Skeletal muscle satellite cell (primary cell): Measurements from ENCODE around the gene GTF2F2.
A peak's percentile ranks its signal among the peaks of the same experiment; 100 is the strongest.

ENCODE experiments used
- H3K27me3 ChIP-seq: 2 replicates; pipeline ENCODE4 v1.7.0; 2013; ENCODE audit warnings: low read length; ENCODE audit not compliant: control insufficient read depth, insufficient read depth
- H3K36me3 ChIP-seq: 2 replicates; pipeline ENCODE4 v1.7.0; 2013; ENCODE audit warnings: mild to moderate bottlenecking, control low read depth, low read length; ENCODE audit not compliant: insufficient read depth
- H3K4me1 ChIP-seq: 2 replicates; pipeline ENCODE4 v1.7.0; 2013; ENCODE audit warnings: low read length; ENCODE audit not compliant: control insufficient read depth, insufficient read depth
- H3K4me2 ChIP-seq: 2 replicates; pipeline ENCODE4 v1.7.0; 2013; ENCODE audit warnings: mild to moderate bottlenecking, low read length
- H3K4me3 ChIP-seq: 2 replicates; pipeline ENCODE4 v1.7.0; 2013; ENCODE audit warnings: low read length
- H3K9ac ChIP-seq: 2 replicates; pipeline ENCODE4 v1.7.0; 2013; ENCODE audit warnings: mild to moderate bottlenecking, low read depth, low read length, moderate library complexity
- H3K9me3 ChIP-seq: replicated peaks from 2 replicates; pipeline ENCODE4 v1.7.0; 2013; ENCODE audit warnings: mild to moderate bottlenecking, control low read depth, low read length

Gene GTF2F2

GRCh38 chr13:45222516-45222915 lies 102.2 kb downstream of the GTF2F2 start:
- no peaks in the 10 kb centered on the region for H3K36me3 ChIP-seq
- no peak overlapping the region for H3K9ac ChIP-seq
- H3K4me1 ChIP-seq: peaks cover 53% of the 10 kb centered on the region
- no peaks in the 10 kb centered on the region for H3K27me3 ChIP-seq
- H3K4me2 ChIP-seq: no peak overlapping the region
- H3K9me3 ChIP-seq: no peaks in the 10 kb centered on the region
- no peak overlapping the region for H3K4me3 ChIP-seq

GRCh38 chr13:45222919-45223318 lies 102.6 kb downstream of the GTF2F2 start:
- no peaks in the 10 kb centered on the region for H3K9me3 ChIP-seq
- H3K4me2 ChIP-seq: no peak overlapping the region
- H3K4me1 ChIP-seq: peaks cover 49% of the 10 kb centered on the region
- no peak overlapping the region for H3K4me3 ChIP-seq
- H3K27me3 ChIP-seq: no peaks in the 10 kb centered on the region
- no peaks in the 10 kb centered on the region for H3K36me3 ChIP-seq
- no peak overlapping the region for H3K9ac ChIP-seq

GRCh38 chr13:45224176-45224575 lies 103.9 kb downstream of the GTF2F2 start:
- Histone ChIP-seq H3K4me3 (no peak overlapping the region), H3K9me3 (no peaks in the 10 kb centered on the region), H3K27me3 (no peaks in the 10 kb centered on the region), H3K4me1 (peaks cover 36% of the 10 kb centered on the region), H3K36me3 (no peaks in the 10 kb centered on the region), H3K9ac (no peak overlapping the region), H3K4me2 (no peak overlapping the region)

GRCh38 chr13:45225370-45225769 lies 105.1 kb downstream of the GTF2F2 start:
- H3K9ac ChIP-seq: no peak overlapping the region
- H3K4me3 ChIP-seq: no peak overlapping the region
- no peak overlapping the region for H3K4me2 ChIP-seq
- H3K9me3 ChIP-seq: no peaks in the 10 kb centered on the region
- no peaks in the 10 kb centered on the region for H3K27me3 ChIP-seq
- peaks cover 2% of the 10 kb centered on the region for H3K36me3 ChIP-seq
- H3K4me1 ChIP-seq: peaks cover 24% of the 10 kb centered on the region

DNA sequence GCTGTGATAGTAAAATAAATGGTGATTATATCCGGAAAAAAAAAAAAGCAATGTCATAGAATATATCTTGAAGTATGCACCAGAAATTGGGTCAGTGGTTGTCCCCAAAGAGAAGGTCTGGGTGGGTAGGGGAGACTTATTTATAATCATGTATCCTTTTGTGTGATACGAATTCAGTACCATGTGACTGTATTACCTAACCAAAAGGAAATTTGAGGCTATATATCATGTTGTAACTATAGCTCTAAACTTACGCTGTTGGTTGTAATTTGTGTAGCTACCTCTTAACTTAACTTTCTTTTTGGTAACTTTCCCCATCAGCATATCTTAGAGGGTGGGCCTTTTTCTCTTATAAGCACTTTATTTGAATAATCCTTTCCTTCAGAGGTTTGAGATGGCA lies 105.7 kb downstream of the GTF2F2 start:
- Histone ChIP-seq H3K27me3 (no peaks in the 10 kb centered on the region), H3K36me3 (peaks cover 2% of the 10 kb centered on the region), H3K4me1 (peaks cover 18% of the 10 kb centered on the region), H3K9me3 (no peaks in the 10 kb centered on the region), H3K4me3 (no peak overlapping the region), H3K9ac (no peak overlapping the region), H3K4me2 (no peak overlapping the region)

- Histone ChIP-seq H3K36me3 (peaks cover 2% of the 10 kb centered on the region), H3K9me3 (no peaks in the 10 kb centered on the region), H3K27me3 (no peaks in the 10 kb centered on the region), H3K4me3 (no peak overlapping the region), H3K4me1 (peaks cover 20% of the 10 kb centered on the region), H3K9ac (no peak overlapping the region), H3K4me2 (no peak overlapping the region)
Measured at GRCh38 chr13:45228002-45228401, 107.7 kb downstream of the GTF2F2 start.

DNA sequence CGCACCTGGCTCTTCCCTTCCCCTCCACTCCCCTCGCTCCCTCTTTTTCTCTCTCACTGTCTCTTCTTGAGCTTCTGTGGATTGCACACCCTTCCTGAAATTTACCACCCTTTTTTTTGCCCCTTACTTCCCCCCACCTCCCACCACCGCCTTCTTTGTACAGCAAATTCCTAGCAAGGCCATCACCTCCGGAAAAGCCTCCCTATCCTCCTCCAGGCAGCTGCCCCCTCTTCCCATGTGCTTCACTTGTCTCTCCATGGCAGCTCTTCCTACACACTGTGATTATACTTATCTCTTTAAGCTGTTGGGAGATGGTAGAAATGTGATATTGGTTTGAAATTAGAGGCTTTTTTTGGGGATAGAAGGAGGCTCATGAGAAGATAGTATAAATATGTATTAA lies 108.9 kb downstream of the GTF2F2 start:
- no peak overlapping the region for H3K4me3 ChIP-seq
- H3K36me3 ChIP-seq: peaks cover 2% of the 10 kb centered on the region
- no peaks in the 10 kb centered on the region for H3K27me3 ChIP-seq
- no peaks in the 10 kb centered on the region for H3K9me3 ChIP-seq
- H3K4me2 ChIP-seq: no peak overlapping the region
- H3K9ac ChIP-seq: no peak overlapping the region
- peaks cover 15% of the 10 kb centered on the region for H3K4me1 ChIP-seq

DNA sequence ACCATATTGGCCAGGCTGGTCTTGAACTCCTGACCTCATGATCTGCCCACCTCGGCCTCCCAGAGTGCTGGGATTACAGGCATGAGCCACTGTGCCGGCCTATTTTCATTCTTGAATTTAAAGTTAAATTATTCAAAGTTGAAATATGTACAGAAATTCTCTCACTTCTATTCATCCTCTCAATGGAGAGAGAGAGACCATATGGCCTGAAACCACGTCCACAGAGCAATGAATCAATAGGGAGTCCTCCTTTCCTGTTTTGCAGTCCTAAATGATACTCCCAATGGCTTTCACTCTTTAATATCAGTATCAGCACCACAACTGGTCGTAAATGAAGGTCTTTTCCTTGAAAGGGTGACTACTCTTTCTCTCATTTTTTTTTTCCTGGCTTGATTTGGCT lies 111.0 kb downstream of the GTF2F2 start:
- Histone ChIP-seq H3K36me3 (peaks cover 2% of the 10 kb centered on the region), H3K27me3 (no peaks in the 10 kb centered on the region), H3K9me3 (no peaks in the 10 kb centered on the region), H3K9ac (no peak overlapping the region), H3K4me1 (peaks cover 13% of the 10 kb centered on the region), H3K4me2 (no peak overlapping the region), H3K4me3 (no peak overlapping the region)

GRCh38 chr13:45231722-45232121 lies 111.4 kb downstream of the GTF2F2 start:
- Histone ChIP-seq H3K4me1 (peaks cover 17% of the 10 kb centered on the region), H3K36me3 (peaks cover 2% of the 10 kb centered on the region), H3K9me3 (no peaks in the 10 kb centered on the region), H3K4me2 (no peak overlapping the region), H3K27me3 (no peaks in the 10 kb centered on the region), H3K9ac (no peak overlapping the region), H3K4me3 (no peak overlapping the region)

- Histone ChIP-seq H3K9ac (no peak overlapping the region), H3K9me3 (no peaks in the 10 kb centered on the region), H3K27me3 (no peaks in the 10 kb centered on the region), H3K4me2 (no peak overlapping the region), H3K4me1 (peaks cover 18% of the 10 kb centered on the region), H3K4me3 (no peak overlapping the region), H3K36me3 (peaks cover 2% of the 10 kb centered on the region)
Measured at GRCh38 chr13:45232591-45232990, 112.3 kb downstream of the GTF2F2 start.

- Histone ChIP-seq H3K4me1 (peaks cover 53% of the 10 kb centered on the region), H3K9ac (peak overlapping the region; percentile 16), H3K27me3 (no peaks in the 10 kb centered on the region), H3K9me3 (no peaks in the 10 kb centered on the region), H3K4me2 (peak overlapping the region; percentile 3), H3K4me3 (no peak overlapping the region), H3K36me3 (no peaks in the 10 kb centered on the region)
Measured at GRCh38 chr13:45238945-45239795, 118.9 kb downstream of the GTF2F2 start.

- Histone ChIP-seq H3K4me1 (peaks cover 53% of the 10 kb centered on the region), H3K4me2 (peak overlapping the region; percentile 3), H3K9ac (no peak overlapping the region), H3K36me3 (no peaks in the 10 kb centered on the region), H3K27me3 (no peaks in the 10 kb centered on the region), H3K4me3 (no peak overlapping the region), H3K9me3 (no peaks in the 10 kb centered on the region)
Measured at GRCh38 chr13:45240143-45240542, 119.8 kb downstream of the GTF2F2 start.
